Measurements from ENCODE around the gene IGSF21.

GRCh38 chr1:18126616-18127015 lies 19.0 kb downstream of the IGSF21 start:
- TF ChIP-seq CTCF (IDR thresholded peaks at IDR 0.05) (no peak), POLR2A (IDR thresholded peaks at IDR 0.05) (no peak)
